ENCODE results near the gene OR6V1.
"Not testable (repeated sequence)": the region's sequence is repeated elsewhere in the genome, so short reads cannot be mapped to it uniquely, and the experiment has no call there.

The OR6V1 gene

GRCh38 chr7:143042159-143042789, 9.9 kb upstream of the OR6V1 start:
- in situ Hi-C loops (cut with HindIII; ENCODE audit: low sequenced_read_pairs) = no loop called here

GRCh38 chr7:143042790-143043271, 9.3 kb upstream of the OR6V1 start:
- in situ Hi-C loops (cut with HindIII; ENCODE audit: low sequenced_read_pairs) = no loop called here

- in situ Hi-C loops (cut with HindIII; ENCODE audit: low sequenced_read_pairs) = no loop called here
Observed at GRCh38 chr7:143043391-143043790, 8.8 kb upstream of the OR6V1 start.

- in situ Hi-C loops (cut with HindIII; ENCODE audit: low sequenced_read_pairs) = no loop called here
Observed at GRCh38 chr7:143046426-143046851, 5.7 kb upstream of the OR6V1 start.

GRCh38 chr7:143047326-143047725, 4.8 kb upstream of the OR6V1 start:
- in situ Hi-C loops (cut with HindIII; ENCODE audit: low sequenced_read_pairs) = no loop called here

GRCh38 chr7:143048827-143049226, 3.3 kb upstream of the OR6V1 start:
- in situ Hi-C loops (cut with HindIII; ENCODE audit: low sequenced_read_pairs) = no loop called here

GRCh38 chr7:143049362-143049761, 2.8 kb upstream of the OR6V1 start:
- in situ Hi-C loops (cut with HindIII; ENCODE audit: low sequenced_read_pairs) = no loop called here

- in situ Hi-C loops (cut with HindIII; ENCODE audit: low sequenced_read_pairs) = no loop called here
Observed at GRCh38 chr7:143050931-143051330, 1.2 kb upstream of the OR6V1 start.

- in situ Hi-C loops (cut with HindIII; ENCODE audit: low sequenced_read_pairs) = no loop called here
Observed at GRCh38 chr7:143054621-143055020, 2.5 kb downstream of the OR6V1 start.

GRCh38 chr7:143055754-143056153, 3.6 kb downstream of the OR6V1 start:
- in situ Hi-C loops (cut with HindIII; ENCODE audit: low sequenced_read_pairs) = no loop called here

- in situ Hi-C loops (cut with HindIII; ENCODE audit: low sequenced_read_pairs) = no loop called here
Observed at GRCh38 chr7:143063741-143064140, 11.6 kb downstream of the OR6V1 start.

- in situ Hi-C loops (cut with HindIII; ENCODE audit: low sequenced_read_pairs) = no loop called here
Observed at GRCh38 chr7:143068446-143068845, 16.3 kb downstream of the OR6V1 start.

GRCh38 chr7:143069912-143070500, 17.9 kb downstream of the OR6V1 start:
- in situ Hi-C loops (cut with HindIII; ENCODE audit: low sequenced_read_pairs) = no loop called here

- in situ Hi-C loops (cut with HindIII; ENCODE audit: low sequenced_read_pairs) = no loop called here
Observed at GRCh38 chr7:143073556-143073955, 21.4 kb downstream of the OR6V1 start.

GRCh38 chr7:143074141-143074540, 22.0 kb downstream of the OR6V1 start:
- in situ Hi-C loops (cut with HindIII; ENCODE audit: low sequenced_read_pairs) = no loop called here

GRCh38 chr7:143085109-143085508, 33.0 kb downstream of the OR6V1 start:
- in situ Hi-C loops (cut with HindIII; ENCODE audit: low sequenced_read_pairs) = no loop called here

- in situ Hi-C loops (cut with HindIII; ENCODE audit: low sequenced_read_pairs) = not testable (repeated sequence)
Observed at GRCh38 chr7:143085610-143086009, 33.5 kb downstream of the OR6V1 start.

- in situ Hi-C loops (cut with HindIII; ENCODE audit: low sequenced_read_pairs) = not testable (repeated sequence)
Observed at GRCh38 chr7:143088549-143089231, 36.5 kb downstream of the OR6V1 start.

GRCh38 chr7:143096146-143096545, 44.0 kb downstream of the OR6V1 start:
- in situ Hi-C loops (cut with HindIII; ENCODE audit: low sequenced_read_pairs) = no loop called here

- in situ Hi-C loops (cut with HindIII; ENCODE audit: low sequenced_read_pairs) = not testable (repeated sequence)
Observed at GRCh38 chr7:143099579-143099978, 47.4 kb downstream of the OR6V1 start.
